Adipocyte (in vitro differentiated cells): Measurements from ENCODE around the gene RRAD.

Experiments
- DNase-seq: peaks from one replicate; pipeline ENCODE4 v3.0.0-alpha.2; 2015; ENCODE audit warnings: low read depth
- H3K27me3 ChIP-seq: replicated peaks from 2 replicates; pipeline ENCODE4 v1.7.0; 2013; ENCODE audit warnings: mild to moderate bottlenecking, low read length, moderate library complexity; ENCODE audit not compliant: control insufficient read depth, insufficient read depth
- H3K36me3 ChIP-seq: 2 replicates; pipeline ENCODE4 v1.7.0; 2013; ENCODE audit warnings: low read length, mild to moderate bottlenecking, moderate library complexity; ENCODE audit not compliant: control insufficient read depth, insufficient read depth, severe bottlenecking
- H3K4me1 ChIP-seq: 2 replicates; pipeline ENCODE4 v1.7.0; 2013; ENCODE audit warnings: mild to moderate bottlenecking, low read length, moderate library complexity; ENCODE audit not compliant: control insufficient read depth, insufficient read depth
- H3K4me3 ChIP-seq: 2 replicates; pipeline ENCODE4 v1.7.0; 2013; ENCODE audit warnings: mild to moderate bottlenecking, low read length, moderate library complexity
- H3K9ac ChIP-seq: 2 replicates; pipeline ENCODE4 v1.7.0; 2013; ENCODE audit warnings: mild to moderate bottlenecking, low read length, moderate library complexity
- H3K9me3 ChIP-seq: 2 replicates; pipeline ENCODE4 v1.7.0; 2013; ENCODE audit warnings: mild to moderate bottlenecking, low read length, moderate library complexity; ENCODE audit not compliant: control insufficient read depth

RRAD gene

GRCh38 chr16:66891797-66892196 lies 33.5 kb downstream of the RRAD start:
- DNase-seq: no peak
- Histone ChIP-seq H3K4me3 (no peak overlapping the region), H3K4me1 (peaks cover 1% of the 10 kb centered on the region)

GRCh38 chr16:66891360-66891759 lies 34.0 kb downstream of the RRAD start:
- Histone ChIP-seq H3K4me3 (no peak overlapping the region), H3K27me3 (no peaks in the 10 kb centered on the region), H3K9ac (no peak overlapping the region), H3K9me3 (no peaks in the 10 kb centered on the region), H3K4me1 (peaks cover 5% of the 10 kb centered on the region), H3K36me3 (peaks cover 32% of the 10 kb centered on the region)
- no peak for DNase-seq

More at GRCh38 chr16:66891797-66892196, 33.5 kb downstream of the RRAD start:
- Histone ChIP-seq H3K36me3 (peaks cover 27% of the 10 kb centered on the region), H3K9me3 (no peaks in the 10 kb centered on the region), H3K9ac (no peak overlapping the region), H3K27me3 (no peaks in the 10 kb centered on the region)

- peaks cover 37% of the 10 kb centered on the region for H3K36me3 ChIP-seq
- H3K27me3 ChIP-seq: no peaks in the 10 kb centered on the region
- H3K4me3 ChIP-seq: no peak overlapping the region
These were observed 34.5 kb downstream of the RRAD start for GRCh38 chr16:66890799-66891198.

GRCh38 chr16:66889622-66890021 lies 35.7 kb downstream of the RRAD start:
- no peak for DNase-seq
- Histone ChIP-seq H3K4me1 (peaks cover 16% of the 10 kb centered on the region), H3K36me3 (peaks cover 49% of the 10 kb centered on the region), H3K9ac (no peak overlapping the region), H3K9me3 (no peaks in the 10 kb centered on the region), H3K27me3 (no peaks in the 10 kb centered on the region), H3K4me3 (no peak overlapping the region)

More at GRCh38 chr16:66890799-66891198, 34.5 kb downstream of the RRAD start:
- Histone ChIP-seq H3K9ac (no peak overlapping the region), H3K9me3 (no peaks in the 10 kb centered on the region), H3K4me1 (peaks cover 11% of the 10 kb centered on the region)
- no peak for DNase-seq

GRCh38 chr16:66888647-66889615 lies 36.4 kb downstream of the RRAD start:
- Histone ChIP-seq H3K27me3 (no peaks in the 10 kb centered on the region), H3K9ac (no peak overlapping the region), H3K9me3 (no peaks in the 10 kb centered on the region), H3K4me1 (peaks cover 16% of the 10 kb centered on the region), H3K36me3 (peaks cover 52% of the 10 kb centered on the region), H3K4me3 (no peak overlapping the region)
- DNase-seq: no peak

GRCh38 chr16:66886914-66887313 lies 38.4 kb downstream of the RRAD start:
- H3K4me3 ChIP-seq: no peak overlapping the region
- peak; percentile 39 for DNase-seq
- H3K4me1 ChIP-seq: peaks cover 22% of the 10 kb centered on the region
- H3K27me3 ChIP-seq: no peaks in the 10 kb centered on the region
- H3K9me3 ChIP-seq: no peaks in the 10 kb centered on the region
- no peak overlapping the region for H3K9ac ChIP-seq
- peaks cover 52% of the 10 kb centered on the region for H3K36me3 ChIP-seq

- H3K4me3 ChIP-seq: no peak overlapping the region
- H3K9me3 ChIP-seq: no peaks in the 10 kb centered on the region
- H3K27me3 ChIP-seq: no peaks in the 10 kb centered on the region
- no peak overlapping the region for H3K9ac ChIP-seq
- peak; percentile 85 for DNase-seq
- H3K36me3 ChIP-seq: peaks cover 49% of the 10 kb centered on the region
- peaks cover 28% of the 10 kb centered on the region for H3K4me1 ChIP-seq
These were observed 39.0 kb downstream of the RRAD start for GRCh38 chr16:66886321-66886720.

GRCh38 chr16:66885491-66885890 lies 39.8 kb downstream of the RRAD start:
- no peak overlapping the region for H3K4me3 ChIP-seq
- no peak overlapping the region for H3K9ac ChIP-seq
- H3K36me3 ChIP-seq: peaks cover 42% of the 10 kb centered on the region
- H3K4me1 ChIP-seq: peaks cover 29% of the 10 kb centered on the region
- H3K9me3 ChIP-seq: no peaks in the 10 kb centered on the region
- no peaks in the 10 kb centered on the region for H3K27me3 ChIP-seq
- no peak for DNase-seq

GRCh38 chr16:66882702-66883101 lies 42.6 kb downstream of the RRAD start:
- H3K9me3 ChIP-seq: no peaks in the 10 kb centered on the region
- no peaks in the 10 kb centered on the region for H3K27me3 ChIP-seq
- no peak overlapping the region for H3K4me3 ChIP-seq
- peaks cover 34% of the 10 kb centered on the region for H3K36me3 ChIP-seq
- peaks cover 41% of the 10 kb centered on the region for H3K4me1 ChIP-seq
- DNase-seq: no peak
- H3K9ac ChIP-seq: no peak overlapping the region

GRCh38 chr16:66881964-66882508 lies 43.3 kb downstream of the RRAD start:
- peak overlapping the region; percentile 97 for H3K4me3 ChIP-seq
- H3K4me1 ChIP-seq: peaks cover 41% of the 10 kb centered on the region
- peak overlapping the region; percentile 97 for H3K9ac ChIP-seq
- peaks cover 31% of the 10 kb centered on the region for H3K36me3 ChIP-seq
- H3K27me3 ChIP-seq: no peaks in the 10 kb centered on the region
- no peak for DNase-seq
- no peaks in the 10 kb centered on the region for H3K9me3 ChIP-seq

GRCh38 chr16:66881560-66881959 lies 43.8 kb downstream of the RRAD start:
- no peak for DNase-seq
- no peaks in the 10 kb centered on the region for H3K27me3 ChIP-seq
- peak overlapping the region; percentile 97 for H3K9ac ChIP-seq
- peaks cover 38% of the 10 kb centered on the region for H3K4me1 ChIP-seq
- H3K9me3 ChIP-seq: no peaks in the 10 kb centered on the region
- H3K4me3 ChIP-seq: peak overlapping the region; percentile 97
- H3K36me3 ChIP-seq: peaks cover 26% of the 10 kb centered on the region
